ENCODE data around the gene PKN1.
"Not testable (repeated sequence)": the region's sequence is repeated elsewhere in the genome, so short reads cannot be mapped to it uniquely, and the experiment has no call there.

- TF ChIP-seq, protein P1, sequence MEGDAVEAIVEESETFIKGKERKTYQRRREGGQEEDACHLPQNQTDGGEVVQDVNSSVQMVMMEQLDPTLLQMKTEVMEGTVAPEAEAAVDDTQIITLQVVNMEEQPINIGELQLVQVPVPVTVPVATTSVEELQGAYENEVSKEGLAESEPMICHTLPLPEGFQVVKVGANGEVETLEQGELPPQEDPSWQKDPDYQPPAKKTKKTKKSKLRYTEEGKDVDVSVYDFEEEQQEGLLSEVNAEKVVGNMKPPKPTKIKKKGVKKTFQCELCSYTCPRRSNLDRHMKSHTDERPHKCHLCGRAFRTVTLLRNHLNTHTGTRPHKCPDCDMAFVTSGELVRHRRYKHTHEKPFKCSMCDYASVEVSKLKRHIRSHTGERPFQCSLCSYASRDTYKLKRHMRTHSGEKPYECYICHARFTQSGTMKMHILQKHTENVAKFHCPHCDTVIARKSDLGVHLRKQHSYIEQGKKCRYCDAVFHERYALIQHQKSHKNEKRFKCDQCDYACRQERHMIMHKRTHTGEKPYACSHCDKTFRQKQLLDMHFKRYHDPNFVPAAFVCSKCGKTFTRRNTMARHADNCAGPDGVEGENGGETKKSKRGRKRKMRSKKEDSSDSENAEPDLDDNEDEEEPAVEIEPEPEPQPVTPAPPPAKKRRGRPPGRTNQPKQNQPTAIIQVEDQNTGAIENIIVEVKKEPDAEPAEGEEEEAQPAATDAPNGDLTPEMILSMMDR (conservative IDR thresholded peaks at IDR 0.05; ENCODE audit: low read depth, low read length): not testable (repeated sequence)
- not testable (repeated sequence) for TF ChIP-seq POLR2A (IDR thresholded peaks at IDR 0.05; ENCODE audit: low read depth, low read length); RFX5 (IDR thresholded peaks at IDR 0.05; ENCODE audit: low read depth, low read length); RCOR1 (IDR thresholded peaks at IDR 0.05; ENCODE audit: insufficient replicate concordance, low read length); MXI1 (IDR thresholded peaks at IDR 0.05; ENCODE audit: borderline replicate concordance, low read depth, low read length); FOS (IDR thresholded peaks at IDR 0.05; ENCODE audit: low read depth, low read length); SMC3 (IDR thresholded peaks at IDR 0.05; ENCODE audit: low read depth, low read length); BHLHE40 (IDR thresholded peaks at IDR 0.05; ENCODE audit: low read depth, low read length)
- TF ChIP-seq, protein P2, sequence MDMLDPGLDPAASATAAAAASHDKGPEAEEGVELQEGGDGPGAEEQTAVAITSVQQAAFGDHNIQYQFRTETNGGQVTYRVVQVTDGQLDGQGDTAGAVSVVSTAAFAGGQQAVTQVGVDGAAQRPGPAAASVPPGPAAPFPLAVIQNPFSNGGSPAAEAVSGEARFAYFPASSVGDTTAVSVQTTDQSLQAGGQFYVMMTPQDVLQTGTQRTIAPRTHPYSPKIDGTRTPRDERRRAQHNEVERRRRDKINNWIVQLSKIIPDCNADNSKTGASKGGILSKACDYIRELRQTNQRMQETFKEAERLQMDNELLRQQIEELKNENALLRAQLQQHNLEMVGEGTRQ (IDR thresholded peaks at IDR 0.05; ENCODE audit: low read depth, low read length): not testable (repeated sequence)
- TF ChIP-seq, protein P3, sequence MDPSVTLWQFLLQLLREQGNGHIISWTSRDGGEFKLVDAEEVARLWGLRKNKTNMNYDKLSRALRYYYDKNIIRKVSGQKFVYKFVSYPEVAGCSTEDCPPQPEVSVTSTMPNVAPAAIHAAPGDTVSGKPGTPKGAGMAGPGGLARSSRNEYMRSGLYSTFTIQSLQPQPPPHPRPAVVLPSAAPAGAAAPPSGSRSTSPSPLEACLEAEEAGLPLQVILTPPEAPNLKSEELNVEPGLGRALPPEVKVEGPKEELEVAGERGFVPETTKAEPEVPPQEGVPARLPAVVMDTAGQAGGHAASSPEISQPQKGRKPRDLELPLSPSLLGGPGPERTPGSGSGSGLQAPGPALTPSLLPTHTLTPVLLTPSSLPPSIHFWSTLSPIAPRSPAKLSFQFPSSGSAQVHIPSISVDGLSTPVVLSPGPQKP (IDR thresholded peaks at IDR 0.05; ENCODE audit: borderline replicate concordance, low read depth, low read length): not testable (repeated sequence)
Measured at GRCh38 chr19:14396730-14397129, 36.4 kb upstream of the PKN1 start.

All from IMR-90 (cell line).